Transverse colon (tissue), 4 donors: ENCODE results near the gene CAST.

Experiments used
- EP300 ChIP-seq: sonication (generic); formaldehyde crosslinking; IDR thresholded peaks from one replicate; pipeline ENCODE4 v1.6.1; 2017; ENCODE audit warnings: antibody characterized with exemption, low read depth
- POLR2A ChIP-seq: fragments of 450-650 bp; IDR thresholded peaks from one replicate; pipeline ENCODE4 v1.6.1; 2016; ENCODE audit warnings: antibody characterized with exemption, mild to moderate bottlenecking, moderate library complexity
- POLR2AphosphoS5 ChIP-seq, 3 donors: sonication (generic); formaldehyde crosslinking; IDR thresholded peaks; one replicate each; pipeline ENCODE4 v1.6.1; 2016; ENCODE audit warnings: antibody characterized with exemption in 3 of 3
- TF ChIP-seq, protein P1 (sequence below), 5 experiments: fragments of 200-600 bp in 3 of 5; fragments of 450-650 bp in 2 of 5; sonication (generic) in 3 of 5; IDR thresholded peaks; 1 replicate in 2 of 5; 2 replicates in 3 of 5; pipeline ENCODE4 v1.5.1; 2016 to 2017; ENCODE audit warnings: antibody characterized with exemption in 5 of 5, inconsistent platforms in 3 of 5, mild to moderate bottlenecking in 2 of 5, moderate library complexity in 1 of 5

DNA sequence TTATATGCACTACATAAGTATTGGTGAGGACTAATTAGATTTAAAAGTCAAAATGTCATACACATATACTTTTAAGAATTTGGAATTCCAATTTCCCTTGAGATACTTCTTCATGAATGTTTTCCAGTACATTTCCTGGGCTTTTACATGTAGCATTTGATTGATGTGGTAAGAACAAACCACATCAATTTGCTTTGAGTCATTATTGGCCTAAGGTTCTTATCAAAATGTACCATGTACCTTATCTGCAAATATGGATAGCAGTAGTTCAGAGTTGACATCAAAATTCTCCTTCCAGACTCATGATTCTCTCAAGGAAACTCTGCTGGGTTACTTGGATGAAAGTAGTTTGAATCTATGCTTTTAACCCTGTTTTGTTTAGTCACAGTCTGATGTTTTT lies 2.5 kb downstream of the CAST start:
- no peak for TF ChIP-seq POLR2A
- TF ChIP-seq, protein P1, sequence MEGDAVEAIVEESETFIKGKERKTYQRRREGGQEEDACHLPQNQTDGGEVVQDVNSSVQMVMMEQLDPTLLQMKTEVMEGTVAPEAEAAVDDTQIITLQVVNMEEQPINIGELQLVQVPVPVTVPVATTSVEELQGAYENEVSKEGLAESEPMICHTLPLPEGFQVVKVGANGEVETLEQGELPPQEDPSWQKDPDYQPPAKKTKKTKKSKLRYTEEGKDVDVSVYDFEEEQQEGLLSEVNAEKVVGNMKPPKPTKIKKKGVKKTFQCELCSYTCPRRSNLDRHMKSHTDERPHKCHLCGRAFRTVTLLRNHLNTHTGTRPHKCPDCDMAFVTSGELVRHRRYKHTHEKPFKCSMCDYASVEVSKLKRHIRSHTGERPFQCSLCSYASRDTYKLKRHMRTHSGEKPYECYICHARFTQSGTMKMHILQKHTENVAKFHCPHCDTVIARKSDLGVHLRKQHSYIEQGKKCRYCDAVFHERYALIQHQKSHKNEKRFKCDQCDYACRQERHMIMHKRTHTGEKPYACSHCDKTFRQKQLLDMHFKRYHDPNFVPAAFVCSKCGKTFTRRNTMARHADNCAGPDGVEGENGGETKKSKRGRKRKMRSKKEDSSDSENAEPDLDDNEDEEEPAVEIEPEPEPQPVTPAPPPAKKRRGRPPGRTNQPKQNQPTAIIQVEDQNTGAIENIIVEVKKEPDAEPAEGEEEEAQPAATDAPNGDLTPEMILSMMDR (IDR thresholded peaks at IDR 0.05), result no peak
- peak in 1 of 3 donors; percentile 17 for TF ChIP-seq POLR2AphosphoS5 (IDR thresholded peaks at IDR 0.05)
- no peak for TF ChIP-seq EP300
